ENCODE results near the gene MAST4.

MAST4 gene

DNA sequence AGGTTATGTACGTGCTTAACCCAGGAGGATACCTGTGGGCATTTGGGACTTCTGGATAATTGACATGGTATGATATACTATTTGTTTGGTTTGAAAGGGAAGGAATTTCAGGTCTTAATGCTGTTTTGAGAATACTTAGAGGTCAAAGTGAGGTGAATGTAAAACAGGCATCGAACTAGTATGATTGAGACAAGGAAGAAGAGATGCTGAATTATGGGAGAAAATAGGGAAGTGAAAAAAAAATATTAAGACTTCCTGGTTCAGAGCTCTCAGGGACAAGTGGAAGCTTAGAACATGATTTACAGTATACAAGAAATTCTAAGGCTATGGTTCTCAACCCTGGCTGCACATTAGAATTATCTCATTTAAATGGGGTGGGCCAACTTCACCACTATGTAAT lies 485.1 kb downstream of the MAST4 start:
- no peak for DNase-seq (ENCODE audit: low read depth in 2 of 2)

DNA sequence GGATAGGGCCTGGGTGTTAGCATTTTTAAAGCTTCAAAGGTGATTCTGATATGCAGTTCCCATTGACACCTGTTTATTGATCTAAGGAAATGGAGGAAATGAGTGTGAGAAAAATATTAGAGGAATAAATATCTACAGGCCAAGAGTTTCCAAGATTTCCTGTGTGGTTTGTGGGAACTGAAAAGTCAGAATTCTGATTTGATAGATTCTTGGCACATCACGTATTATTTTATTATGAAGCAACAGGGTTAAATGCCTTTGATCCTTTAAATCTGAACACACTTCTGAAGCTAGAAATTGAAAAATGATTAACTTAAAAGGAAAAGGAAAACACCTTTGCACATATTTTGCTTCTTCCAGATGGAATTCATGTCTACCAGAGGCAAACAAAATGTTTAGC lies 486.7 kb downstream of the MAST4 start:
- no peak for DNase-seq (ENCODE audit: low read depth in 2 of 2)

DNA sequence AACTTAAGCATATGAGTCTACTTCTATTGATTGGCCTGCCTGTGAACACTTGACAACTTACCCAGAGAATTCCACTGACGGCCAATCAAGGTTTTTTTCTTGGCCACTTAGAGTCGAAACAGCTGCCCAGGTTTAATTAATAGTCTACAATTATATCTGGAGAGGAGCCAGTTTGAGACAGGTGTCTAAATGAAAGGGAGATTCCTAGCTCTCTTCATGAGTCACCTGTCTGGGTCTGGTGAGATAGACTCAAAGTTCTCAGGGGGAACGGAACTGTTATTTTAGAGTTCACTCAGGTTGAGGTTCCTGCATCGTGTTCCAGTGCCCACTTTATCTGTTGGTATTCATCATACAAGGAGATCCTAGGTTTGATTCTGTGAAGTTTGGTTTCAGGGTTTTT lies 489.4 kb downstream of the MAST4 start:
- no peak for DNase-seq (ENCODE audit: low read depth in 2 of 2)

DNA sequence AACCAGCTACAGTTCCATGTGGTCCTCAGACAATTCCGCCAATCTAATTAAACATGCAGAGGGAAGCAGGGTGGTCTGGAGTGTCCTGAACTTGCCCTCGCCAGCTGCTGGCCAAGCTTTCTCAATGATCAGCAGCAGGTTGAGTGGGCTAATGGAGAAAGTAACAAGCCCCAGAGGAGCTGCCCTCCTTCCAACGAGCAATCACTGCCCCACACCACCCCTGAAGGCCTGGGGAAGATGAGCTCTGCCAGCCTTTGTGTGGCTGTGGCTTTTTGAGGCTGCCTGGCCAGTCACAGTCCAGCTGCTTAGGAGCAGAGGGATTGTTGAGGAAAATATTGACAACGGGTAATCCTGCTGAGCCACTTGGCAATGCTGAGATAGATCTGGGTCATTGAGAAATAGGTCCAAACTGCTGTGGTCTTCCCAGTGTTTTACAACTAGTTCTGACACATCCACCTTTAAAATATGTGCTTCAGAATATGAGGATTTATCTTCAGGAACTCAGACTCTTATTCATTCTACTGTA lies 493.1 kb downstream of the MAST4 start:
- DNase-seq (ENCODE audit: low read depth in 2 of 2), result no peak

DNA sequence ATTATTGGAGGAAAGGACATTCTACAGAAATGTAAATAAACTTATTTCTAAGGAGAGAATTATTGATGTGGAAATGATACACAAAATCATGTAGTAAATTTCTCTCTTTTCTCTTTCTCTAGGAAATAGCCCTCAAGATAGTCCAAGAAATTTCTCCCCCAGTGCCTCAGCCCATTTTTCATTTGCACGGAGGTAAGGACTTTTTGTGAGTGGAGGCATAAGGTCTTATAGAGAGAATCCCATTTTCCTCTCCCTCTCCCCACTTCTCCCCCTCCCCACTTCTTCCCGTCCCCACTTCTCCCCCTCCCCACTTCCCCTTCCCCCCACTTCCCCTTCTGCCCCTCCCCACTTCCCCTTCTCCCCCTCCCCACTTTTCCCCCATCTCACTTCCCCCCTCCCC lies 493.8 kb downstream of the MAST4 start:
- DNase-seq (ENCODE audit: low read depth in 2 of 2), result no peak

DNA sequence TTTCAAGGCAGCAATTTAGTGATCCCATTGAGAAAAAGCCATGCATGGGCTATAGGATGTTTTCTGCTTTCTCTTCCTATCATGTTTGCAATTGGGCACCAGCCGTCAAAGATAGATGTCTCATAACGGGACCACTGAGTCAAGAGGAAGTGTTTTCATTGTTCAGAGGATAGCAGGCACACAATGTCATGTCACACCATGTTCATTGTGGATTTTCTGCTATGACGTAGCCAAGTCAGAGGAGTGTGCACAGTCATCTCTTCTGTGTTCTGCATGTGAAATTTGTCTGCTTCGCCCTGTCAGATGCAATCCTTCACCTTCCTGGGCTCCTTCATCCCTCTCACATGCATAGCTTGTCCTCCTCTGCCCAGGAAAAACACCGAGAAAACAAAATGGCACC lies 494.4 kb downstream of the MAST4 start:
- DNase-seq (ENCODE audit: low read depth in 2 of 2), result no peak

DNA sequence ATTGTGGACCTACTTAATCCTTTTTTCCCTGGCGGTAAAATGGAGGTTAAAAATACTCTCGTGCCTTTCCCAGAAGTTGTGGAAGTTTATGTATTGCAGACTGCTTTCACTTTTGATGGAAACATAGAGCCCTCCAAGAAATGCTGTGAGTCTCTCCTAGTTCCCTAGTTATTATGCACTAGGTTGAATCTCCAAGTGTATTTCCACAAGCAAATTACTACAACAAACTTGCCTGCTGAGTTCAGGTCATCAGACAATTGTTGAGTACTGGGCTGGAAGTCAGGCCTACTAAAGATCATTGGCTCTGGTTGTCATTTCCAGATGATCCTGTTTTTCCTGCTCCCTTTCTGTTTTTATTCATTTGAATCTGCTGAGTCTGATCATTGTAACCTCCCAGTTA lies 496.3 kb downstream of the MAST4 start:
- no peak for DNase-seq (ENCODE audit: low read depth in 2 of 2)

- no peak for DNase-seq (ENCODE audit: low read depth in 2 of 2)
These were observed 497.1 kb downstream of the MAST4 start for GRCh38 chr5:67093279-67093678.

DNA sequence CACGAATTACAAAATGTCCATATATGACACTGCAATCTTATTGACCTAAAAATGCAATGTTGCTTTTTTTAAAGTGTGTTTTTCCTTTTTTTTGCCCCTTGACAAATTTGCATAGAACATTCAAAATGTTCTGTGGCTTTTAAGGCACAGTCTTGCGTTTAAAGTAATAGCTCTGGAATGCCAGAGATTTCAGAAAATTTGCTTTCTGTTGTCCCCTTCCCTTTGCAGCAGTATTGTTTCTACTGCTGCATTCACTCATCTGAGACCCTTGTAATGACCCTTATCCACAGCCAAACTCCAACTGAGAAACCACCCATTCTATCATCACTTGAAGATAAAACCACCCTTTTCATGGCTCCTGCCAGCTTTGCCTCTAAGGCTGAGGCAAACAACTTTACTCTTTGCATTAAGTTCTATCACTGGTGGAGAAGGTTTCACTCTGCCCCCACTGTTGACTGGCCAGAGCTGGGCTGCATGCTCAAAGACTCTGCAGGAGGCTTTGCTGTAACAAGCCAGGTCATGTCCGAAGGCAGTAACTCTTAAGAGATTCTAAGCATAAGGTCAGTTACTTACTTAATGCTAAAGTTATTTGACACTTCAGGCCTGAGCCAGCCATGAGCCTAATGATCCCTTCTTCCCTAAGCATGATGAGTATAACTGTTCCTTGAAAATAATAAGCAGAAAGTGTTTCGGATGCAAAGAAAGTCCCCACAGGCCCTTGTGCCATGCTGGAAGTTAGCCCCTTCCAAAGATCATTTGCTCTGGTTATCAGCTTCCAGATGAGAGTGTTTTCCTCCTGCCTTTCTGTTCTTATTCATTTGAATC lies 498.5 kb downstream of the MAST4 start:
- no peak for DNase-seq (ENCODE audit: low read depth in 2 of 2)

DNA sequence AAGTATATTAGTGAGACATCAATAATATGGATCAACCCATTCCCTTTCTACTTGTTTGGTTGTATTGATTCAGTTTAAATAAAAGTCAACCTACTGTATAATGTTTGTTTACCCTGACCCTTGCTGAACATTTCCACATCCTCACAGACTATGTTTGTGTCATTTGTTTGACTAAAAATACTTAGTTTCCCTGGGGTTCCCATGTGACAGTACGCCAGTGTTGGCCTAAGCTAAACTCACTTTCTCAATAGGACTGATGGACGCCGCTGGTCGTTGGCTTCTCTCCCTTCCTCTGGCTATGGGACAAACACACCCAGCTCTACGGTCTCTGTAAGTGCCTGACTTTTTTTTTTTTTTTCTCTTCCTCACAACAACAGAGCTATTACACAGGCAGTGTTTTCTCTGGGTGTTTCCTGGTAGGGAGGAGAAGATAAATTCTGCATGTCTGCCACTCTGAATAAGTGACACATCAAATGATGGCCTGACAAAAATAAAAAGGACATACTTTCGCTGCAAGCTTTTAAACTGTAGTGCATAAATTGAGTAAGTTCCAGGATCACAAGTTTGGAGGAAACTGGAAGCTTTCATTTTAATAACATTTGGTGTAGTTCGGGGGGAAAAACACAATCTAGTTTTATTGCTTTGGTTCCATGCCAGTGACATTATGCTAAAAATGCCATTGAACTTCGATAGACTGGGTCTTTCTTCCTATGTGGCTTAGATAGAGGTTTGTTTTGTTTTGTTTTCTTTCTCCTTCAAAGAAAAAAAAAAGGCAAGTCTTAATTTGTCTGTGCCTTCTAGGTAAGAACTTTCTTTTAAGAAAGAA lies 499.4 kb downstream of the MAST4 start:
- no peak for DNase-seq (ENCODE audit: low read depth in 2 of 2)

DNA sequence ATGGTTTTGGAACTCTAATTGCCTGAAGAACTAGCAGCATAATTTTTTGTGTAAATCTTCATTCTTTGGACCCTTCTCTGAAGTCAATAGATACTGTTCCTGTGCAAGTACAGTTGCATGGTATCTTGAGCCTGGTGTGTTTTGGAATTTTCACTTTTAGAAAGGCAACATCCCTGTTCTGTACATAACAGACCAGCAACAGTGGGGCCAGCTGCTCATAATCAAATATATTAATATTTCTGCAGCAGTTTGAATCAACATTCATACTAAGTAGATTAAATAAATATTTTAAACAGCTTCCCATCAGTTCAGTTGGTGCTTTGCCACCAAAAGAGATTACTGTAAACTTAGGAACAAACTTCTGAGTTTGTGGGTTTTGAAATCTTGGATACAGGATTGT lies 502.5 kb downstream of the MAST4 start:
- DNase-seq (ENCODE audit: low read depth in 2 of 2), result no peak

DNA sequence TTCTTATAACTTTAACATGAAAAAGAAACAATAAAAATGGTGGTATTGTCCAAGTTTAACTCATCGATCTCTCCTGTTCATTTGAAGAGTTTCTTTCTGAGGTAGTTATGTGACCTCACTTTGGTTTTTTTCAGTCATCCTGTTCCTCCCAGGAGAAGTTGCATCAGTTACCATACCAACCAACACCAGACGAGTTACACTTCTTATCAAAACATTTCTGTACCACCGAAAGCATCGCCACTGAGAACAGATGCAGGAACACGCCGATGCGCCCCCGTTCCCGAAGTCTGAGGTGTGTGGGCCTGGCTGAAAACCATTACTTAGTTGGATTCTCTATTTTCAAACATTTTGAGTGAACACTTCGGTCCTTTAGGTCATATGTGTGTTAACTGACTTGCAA lies 504.1 kb downstream of the MAST4 start:
- no peak for DNase-seq (ENCODE audit: low read depth in 2 of 2)

DNA sequence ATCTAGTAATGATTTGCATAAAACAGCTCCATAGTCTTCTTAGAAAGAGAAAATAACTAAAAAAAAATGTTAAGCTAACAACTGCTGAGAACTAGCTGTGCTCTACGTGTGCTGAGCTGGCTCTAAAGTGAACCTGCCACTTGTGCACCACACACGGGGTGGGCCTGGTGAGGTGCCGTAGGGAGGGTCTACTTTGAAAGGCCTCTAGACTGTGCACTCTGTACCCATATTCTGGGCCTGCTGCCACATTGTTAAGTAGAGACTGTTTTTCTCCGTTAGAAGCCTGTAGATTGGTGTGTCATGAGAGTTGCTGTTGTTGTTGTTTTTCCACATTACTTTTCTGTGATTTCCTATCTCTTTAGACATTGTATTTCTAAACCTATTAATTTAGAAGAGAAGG lies 506.5 kb downstream of the MAST4 start:
- no peak for DNase-seq (ENCODE audit: low read depth in 2 of 2)

DNA sequence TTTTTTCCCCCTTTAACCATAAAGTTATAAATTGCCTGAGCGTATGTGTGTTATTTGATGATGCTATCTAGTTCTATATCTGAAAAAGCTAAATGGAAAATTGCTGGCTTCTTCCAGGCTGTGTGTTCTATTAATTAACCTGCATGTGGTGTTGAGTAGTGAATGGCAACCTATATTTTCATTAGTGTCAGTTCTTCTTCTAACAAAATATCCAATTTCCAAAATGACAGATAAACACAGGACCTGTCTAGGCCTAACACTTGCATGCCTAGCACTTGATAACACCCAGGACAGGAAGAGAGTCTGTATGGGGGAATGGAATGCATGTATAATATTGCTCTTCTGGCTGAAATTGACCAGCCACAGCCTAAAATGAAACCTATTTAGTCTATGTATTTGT lies 508.7 kb downstream of the MAST4 start:
- DNase-seq (ENCODE audit: low read depth in 2 of 2), result no peak

DNA sequence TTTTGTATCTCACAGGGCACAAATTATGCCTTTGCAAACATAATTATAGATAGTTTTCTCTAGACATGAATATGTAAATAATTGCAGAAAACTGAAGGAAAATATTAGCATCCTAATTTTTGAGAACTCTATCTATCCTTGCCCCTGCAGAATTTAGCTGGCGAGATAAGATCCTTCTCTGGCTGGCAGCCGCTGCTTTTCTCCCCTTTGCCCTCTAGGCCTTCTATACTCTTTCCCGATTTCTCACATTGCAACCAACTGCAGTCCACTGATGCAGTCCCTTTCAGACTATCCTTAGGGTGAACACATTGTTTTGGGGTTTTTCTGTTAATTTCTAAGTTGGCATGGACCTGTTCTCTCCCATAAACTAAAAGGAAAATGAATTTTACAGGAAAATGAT lies 509.1 kb downstream of the MAST4 start:
- no peak for DNase-seq (ENCODE audit: low read depth in 2 of 2)

DNA sequence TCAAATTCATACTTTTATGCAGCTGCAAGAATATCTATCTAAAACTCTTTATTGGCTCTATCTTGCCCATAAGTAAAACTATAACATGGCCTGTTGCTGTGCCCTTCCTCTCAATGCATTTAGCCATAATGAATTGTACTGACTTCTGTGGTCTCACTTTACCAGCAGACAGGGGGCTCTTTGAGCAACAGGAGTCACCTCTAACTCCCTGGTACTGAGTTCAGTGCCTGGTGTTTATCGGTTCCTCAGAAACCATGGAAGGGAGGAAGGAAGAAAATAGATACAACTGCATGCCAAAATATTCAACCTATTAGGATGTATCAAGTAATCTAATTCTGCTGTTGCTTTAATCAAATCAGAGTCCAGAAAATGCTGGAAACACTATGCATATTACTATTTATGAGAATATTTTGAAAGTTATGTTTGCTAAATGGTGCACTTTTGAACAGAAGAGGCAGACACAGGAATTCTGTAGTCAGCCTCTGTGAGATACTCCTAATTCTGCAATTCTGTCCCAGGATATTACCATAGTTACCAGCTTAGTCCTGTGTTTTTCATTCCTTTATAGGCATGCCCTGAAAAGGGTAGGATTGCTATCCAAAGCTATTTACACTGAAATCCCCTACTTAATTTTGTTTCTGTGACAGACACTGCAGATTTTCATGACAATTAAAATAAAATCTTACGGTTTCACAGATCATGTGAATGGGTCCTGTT lies 510.6 kb downstream of the MAST4 start:
- no peak for DNase-seq (ENCODE audit: low read depth in 2 of 2)

GRCh38 chr5:67111779-67112178 lies 515.6 kb downstream of the MAST4 start:
- DNase-seq (ENCODE audit: low read depth in 2 of 2), result no peak

GRCh38 chr5:67115246-67115645 lies 519.1 kb downstream of the MAST4 start:
- DNase-seq (ENCODE audit: low read depth in 2 of 2), result no peak

DNA sequence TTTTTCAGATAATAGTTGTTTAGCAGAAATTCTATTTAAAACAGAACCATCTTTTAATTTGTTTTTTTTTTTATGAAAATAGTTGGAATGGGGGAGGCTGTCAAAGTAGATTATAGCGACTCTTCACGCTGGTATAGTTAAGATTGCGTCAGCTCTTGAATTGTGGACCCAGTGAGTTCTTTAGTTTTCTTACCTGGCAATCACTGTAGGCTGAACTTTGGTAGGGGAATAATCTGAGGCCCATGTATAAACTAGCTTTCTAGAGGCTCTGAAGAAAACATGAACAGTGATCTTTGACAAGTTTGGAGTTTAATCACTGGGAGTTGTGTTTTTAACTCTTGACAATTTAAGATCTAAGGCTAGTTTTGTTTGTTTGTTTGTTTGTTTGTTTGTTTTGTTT lies 519.6 kb downstream of the MAST4 start:
- DNase-seq (ENCODE audit: low read depth in 2 of 2), result no peak

DNA sequence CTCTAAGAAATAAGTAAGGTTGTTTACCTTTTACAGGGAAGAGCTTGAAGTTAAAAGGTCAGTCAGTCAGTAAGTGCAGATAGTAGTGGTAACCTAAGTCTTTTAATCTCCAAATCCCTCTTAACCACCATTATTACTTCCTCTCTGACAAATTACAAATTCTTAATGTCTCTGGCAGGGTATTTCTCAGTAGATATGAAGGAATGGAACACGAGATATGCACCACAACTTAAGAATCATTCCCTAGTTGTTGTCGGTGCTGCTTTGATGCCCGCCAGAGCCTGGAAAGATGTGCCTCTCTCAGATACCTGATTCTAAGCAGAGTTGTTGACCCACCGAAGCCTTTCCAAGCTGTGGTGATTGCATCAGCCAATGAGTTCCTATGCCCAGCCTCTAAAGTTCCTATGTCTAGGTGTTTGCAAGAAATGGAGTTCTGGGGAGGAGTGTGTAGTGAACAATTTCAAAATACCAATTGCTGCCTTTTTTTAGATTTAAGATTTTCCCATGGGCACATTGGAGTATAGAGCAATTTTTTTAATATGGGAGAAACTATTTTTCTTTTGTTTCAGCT lies 521.9 kb downstream of the MAST4 start:
- no peak for DNase-seq (ENCODE audit: low read depth in 2 of 2)

DNA sequence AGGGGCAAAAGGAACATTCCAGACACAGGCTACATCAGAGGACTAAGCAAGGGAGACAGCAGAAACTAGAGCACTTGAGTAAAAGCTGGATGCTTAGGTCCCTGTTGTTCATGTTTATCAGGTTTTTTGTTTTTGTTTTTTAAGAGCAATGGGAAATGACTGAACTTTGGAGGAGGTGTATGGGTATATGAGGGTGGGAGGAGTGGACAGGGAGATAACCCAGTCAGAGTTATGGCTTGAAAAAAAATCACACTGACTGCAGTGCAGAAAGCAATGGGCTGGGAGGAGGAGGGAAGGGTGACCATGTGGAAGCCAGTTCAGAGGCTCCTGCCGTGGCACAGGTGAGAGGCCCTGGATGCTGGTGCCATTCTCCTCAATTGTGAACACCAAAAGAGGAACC lies 522.8 kb downstream of the MAST4 start:
- DNase-seq (ENCODE audit: low read depth in 2 of 2), result no peak

DNA sequence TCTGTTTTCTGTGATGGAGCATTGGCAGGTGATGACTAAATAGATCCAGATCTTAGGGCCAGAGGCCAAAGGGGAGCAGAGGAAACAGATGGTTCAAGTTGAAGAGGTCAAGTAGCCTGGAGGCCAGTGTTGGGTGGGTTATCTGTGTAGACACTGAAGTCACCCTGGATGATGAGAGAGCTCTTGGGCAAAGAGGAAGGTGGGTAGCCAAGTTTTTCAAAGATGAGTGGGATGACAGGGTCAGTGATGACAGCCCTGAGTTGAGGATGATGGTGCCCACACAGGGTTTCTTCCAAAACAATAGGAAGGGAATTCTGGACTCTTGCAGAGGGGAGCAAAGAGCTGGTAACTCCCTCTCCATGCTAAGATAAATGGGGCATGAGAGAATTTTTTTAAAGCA lies 523.8 kb downstream of the MAST4 start:
- DNase-seq (ENCODE audit: low read depth in 2 of 2), result no peak
